Activated T-cell treated with anti-CD3 and anti-CD28 coated beads, Interleukin-2, amount 50 U/mL, for 1 hour (primary cell): ENCODE measurements around the gene XRCC4.

ENCODE experiments used
- DNase-seq: peaks from one replicate; pipeline ENCODE4 v3.0.0-alpha.2; 2020

XRCC4 gene

DNA sequence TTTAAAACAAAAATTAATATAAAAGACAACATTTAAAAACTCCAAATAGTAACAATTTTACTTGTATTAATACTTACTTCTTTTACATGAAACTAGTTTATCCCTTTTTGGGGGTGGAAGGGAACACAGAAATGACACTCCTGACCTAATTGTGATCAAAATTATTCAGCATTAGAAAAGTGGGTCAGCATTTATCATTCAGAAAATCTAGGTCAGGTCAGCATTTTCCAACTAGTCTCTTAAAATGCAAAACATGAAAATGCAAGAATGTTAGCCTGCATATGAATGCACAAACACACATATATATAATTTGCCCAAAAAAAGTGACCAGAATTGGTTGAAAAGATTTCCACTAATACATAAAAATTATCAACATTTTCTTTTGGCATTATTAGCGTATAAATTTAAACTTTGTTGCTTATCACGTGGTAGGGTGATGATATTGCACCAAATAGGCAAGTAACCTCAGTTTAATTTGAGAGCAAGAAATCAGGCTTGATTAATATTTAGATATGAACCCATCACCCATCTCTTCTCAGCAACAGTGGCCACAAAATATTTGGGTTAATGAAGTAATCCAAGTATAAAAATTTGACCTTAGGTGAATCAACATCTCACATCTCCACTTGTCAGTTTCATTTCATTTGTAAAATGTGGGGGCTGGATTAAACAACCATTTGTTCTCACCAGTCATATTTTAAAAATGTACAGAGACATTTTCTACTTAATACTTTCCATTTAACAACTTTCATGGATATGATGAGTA lies 5.9 kb upstream of the XRCC4 start:
- DNase-seq: no peak

DNA sequence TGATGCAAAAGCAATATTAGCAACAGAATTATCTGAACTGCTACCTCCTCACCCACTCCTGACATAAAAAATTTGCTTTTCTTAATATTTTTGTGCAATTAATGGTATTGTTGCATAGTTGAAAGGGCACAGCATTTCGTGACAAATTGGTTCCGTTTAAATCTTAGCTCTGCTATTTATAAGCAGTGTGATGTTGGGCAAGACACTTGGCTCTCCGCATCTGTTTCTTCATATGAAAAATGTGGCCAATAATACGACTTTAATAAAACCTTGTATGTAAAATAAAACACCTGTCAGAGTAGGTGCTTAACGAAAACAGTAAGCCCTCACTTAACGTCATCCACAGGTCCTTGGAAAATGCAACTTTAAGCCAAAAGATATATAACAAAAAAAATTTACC lies 4.4 kb upstream of the XRCC4 start:
- DNase-seq: no peak

DNA sequence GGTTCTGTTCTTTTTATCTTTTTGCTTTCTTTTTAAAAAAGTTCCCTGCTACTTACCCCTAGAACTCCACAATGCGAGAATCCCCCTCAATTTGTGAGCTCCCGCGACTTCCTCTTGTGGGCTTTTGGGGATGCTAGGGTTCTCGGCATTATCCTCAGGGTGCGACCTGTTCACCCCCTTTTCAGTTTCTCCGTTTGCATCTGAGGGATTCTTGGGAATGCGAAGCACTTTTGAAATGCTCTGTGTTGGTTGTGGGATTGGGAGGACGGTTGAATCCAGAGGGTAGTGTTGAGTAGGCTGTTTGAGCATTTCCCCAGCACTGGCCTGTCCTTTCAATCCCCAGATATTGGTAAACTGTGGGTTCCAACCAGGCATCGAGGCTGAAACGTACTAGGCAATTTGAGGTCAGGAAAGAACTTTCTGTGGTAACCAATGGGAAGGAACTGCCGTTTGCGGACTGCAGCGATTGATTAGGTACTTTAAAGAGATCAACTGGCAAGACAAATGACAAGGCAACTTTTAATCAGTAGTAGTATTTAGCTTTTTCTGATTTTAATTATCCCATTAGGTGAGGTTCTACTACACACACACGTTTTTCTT lies 415 bp downstream of the XRCC4 start:
- no peak for DNase-seq

DNA sequence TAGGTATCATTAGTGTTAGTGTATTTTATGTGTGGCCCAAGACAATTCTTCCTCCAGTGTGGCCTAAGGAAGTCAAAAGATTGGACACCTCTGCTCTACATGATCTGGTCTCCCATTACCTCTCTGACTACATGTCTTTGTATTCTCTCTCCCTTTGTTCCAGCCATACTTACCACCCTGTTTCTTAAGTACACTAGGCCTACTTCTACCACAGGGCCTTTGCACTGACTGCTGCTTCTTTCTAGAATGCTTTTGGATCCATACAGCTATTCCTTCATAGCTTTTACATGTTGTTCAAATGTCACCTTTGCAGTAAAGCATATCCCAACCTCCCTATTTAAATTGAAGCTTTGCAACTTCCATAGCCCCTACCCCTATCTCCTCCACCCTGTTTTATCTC lies 5.4 kb downstream of the XRCC4 start:
- DNase-seq: no peak

DNA sequence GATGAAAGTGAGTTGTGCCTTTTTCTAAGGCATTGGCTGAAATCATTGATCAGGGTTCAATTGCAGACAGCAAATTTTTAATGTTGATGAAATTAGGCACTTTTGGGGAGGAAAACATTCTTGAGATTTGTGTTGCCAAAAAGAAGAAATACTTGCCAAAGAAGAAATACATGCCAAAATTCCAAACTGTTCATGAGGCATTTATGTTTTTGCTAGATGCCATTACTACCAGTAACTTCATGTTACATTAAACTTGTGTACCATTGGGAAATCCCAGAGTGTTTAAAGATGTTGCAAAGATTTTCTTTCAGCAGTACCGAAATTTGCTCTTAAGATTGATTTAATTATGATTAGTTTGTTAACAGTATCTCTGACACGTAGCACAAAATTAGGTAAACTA lies 7.0 kb downstream of the XRCC4 start:
- DNase-seq: no peak

DNA sequence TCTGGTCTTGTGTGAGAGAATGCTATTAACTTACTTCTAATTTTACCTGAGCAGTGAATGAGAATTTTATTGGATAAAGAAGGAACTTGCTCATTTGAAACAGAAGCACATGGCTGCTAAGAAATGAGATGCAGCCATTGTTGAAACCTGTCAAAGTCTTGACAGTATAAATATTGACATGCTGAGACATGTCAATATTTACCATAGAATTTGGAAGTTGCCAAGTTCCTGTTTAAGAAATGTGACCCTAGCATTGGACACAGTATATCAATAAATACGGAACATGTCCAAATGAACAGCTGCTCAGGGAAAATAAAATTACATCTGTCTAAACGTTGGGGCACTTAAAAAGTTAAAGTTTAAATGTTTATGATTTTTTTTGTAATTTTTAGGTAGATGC lies 7.8 kb downstream of the XRCC4 start:
- no peak for DNase-seq

DNA sequence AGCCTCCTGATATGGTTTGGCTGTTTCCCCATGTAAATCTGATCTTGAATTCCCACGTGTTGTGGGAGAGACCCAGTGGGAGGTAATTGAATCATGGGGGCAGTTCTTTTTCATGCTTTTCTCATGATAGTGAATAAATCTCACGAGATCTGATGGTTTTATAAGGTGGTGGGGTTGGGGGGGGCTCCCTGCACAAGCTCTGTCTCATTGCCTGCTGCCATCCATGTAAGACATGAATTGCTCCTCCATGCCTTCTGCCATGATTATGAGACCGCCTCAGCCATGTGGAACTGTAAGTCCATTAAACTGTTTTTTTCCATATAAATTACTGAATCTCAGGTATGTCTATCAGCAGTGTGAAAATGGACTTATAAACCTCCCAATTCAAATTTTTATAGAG lies 12.8 kb downstream of the XRCC4 start:
- no peak for DNase-seq

DNA sequence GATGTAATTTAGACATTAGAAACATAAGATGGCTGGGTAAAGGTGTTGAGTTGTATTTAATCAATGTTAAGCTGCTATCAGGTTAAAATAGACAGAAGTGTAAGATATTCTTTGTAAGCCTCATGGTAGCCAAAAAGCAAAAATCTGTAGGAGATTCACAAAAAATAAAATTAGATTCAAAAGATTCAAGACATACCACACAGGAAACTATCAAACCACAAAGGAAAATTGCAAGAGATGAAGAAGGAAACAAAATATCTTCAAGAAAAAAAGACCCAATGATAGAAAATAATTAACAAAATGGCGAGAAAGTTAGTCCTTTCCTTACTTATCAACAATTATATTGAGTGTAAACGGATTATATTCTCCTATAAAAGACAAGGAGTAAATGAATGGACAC lies 15.3 kb downstream of the XRCC4 start:
- DNase-seq: no peak

DNA sequence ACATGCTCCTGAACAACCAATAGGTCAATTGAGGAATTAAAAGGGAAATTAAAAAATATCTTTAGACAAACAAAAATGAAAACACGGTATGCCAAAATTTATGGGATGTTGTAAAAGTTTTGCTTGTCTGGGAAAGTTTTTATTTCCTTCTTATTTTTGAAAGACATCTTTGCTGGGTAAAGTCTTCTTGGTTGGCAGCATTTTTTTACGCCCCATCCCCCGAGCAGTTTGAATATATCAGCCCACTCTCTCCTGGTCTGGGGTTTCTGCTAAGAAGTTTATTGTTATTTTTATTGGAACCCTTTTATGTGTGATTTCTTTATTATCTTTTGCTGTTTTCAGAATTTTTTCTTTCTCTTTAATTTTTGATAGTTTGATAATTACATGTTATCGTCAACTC lies 16.3 kb downstream of the XRCC4 start:
- no peak for DNase-seq

DNA sequence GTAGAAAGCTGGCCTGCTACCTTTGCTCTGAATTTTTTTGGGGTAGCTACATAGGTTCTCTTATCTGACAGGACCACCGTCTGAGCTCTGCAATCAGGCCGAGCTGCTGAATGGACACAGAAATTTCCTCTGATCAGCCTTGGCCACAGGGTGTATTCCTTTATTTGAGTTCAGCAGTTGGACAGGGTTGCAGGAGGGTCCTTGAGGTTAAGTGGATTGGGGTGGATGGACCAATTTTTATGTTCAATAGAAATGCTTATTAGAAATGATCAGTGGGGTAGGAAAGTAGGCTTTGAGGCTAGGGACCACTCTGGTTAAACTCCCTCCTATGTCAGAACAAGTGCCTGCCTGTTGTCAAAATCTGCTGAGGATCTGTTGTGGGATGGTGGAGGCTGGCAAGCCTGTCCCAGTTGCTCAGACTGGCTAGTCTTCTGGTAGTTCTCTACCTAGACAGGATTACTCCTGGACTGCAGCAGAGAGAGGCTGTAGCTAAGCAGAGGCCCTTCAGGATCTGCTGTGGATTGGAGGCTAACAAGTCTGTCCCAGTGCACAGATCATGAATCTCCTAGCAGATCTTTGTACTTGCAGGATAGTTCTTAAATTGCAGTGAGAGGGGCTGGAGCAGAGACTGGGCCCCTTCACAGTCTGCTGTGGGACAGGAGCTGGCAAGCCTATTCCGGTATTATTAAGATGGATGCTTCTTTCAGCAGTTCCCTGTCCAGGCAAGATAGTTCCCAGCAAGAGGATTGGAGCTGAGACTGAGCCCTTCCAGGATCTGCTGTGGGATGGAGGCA lies 18.0 kb downstream of the XRCC4 start:
- no peak for DNase-seq

DNA sequence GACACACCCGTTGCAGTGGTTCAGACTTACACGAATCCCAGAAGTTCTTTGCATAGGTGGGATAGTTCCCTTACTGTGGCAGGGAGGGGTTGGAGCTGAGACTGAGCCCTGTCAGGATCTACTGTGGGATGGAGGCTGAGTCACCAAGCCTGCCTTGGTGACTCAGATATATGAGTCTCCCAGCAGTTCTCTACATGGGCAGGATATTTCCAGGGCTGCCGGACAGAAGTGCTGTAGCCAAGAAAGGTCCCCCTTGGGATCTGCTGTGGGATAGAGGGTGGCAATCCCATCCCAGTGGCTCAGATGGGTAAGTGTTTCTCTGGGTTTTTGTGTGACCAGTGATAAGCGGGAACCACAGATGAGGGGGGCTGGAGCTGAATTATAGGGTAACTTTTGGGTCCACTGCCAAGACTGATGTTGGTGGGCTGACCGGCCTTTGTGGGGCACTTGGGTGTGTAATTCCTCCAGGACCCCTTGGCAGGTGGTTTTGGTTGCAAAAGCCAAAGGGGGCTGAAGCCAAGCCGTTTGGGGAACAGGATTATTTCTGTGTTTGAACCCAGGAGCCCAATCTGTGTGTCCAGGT lies 18.7 kb downstream of the XRCC4 start:
- no peak for DNase-seq

DNA sequence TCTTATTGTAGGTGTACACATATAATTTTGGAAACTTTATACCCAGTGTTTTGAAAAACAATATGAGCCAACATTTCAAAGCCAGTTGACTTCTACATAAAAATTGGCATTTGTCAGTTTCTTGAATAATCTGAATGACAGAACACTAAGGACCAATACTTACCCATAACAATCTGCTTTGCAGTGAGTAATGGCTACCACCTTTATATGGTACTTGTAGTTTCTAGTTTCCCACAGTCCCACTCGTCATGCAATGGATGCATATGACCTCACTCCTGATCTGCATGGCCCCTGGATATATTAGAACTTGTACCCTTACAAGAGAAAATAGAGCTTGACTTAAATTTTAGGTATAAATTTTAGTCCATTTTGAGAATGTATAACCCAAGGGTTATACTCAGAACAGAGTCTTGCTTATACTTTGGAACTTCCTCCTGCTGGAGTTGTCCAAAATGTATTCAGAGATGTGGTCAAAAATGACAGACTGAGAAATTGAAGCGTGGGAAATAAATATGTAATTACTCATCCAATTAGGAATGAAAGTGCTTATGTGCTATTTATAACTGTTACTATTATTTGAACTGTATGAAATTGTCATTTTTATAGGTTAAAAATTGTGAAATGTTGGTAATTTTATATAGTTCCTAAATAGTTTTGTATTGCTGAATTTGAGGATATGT lies 19.5 kb downstream of the XRCC4 start:
- no peak for DNase-seq

DNA sequence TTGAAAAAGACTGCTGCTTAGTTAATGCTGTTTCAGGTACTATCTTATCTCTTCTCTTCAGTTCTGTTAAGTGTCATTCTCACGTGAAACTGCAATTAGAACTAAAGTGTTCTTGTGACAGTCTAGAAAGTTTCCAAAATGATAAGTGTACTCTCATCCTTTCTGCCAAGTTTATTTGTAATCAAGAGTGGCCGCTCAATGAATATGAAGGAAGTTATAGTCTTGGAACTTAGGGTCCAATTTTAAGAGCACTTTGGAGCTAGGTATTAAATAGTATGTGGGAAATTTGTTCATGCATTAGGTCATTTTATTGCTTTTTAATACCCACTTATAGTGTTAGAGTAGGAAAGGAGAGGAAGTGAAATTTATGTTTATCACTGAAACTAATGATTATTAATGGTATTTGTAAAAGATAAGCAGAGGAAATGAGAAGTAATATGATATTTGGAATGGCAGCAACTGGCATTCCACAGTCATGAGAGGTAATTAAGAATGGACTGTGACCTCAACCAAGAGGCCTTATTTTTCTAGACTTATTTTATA lies 20.4 kb downstream of the XRCC4 start:
- no peak for DNase-seq

DNA sequence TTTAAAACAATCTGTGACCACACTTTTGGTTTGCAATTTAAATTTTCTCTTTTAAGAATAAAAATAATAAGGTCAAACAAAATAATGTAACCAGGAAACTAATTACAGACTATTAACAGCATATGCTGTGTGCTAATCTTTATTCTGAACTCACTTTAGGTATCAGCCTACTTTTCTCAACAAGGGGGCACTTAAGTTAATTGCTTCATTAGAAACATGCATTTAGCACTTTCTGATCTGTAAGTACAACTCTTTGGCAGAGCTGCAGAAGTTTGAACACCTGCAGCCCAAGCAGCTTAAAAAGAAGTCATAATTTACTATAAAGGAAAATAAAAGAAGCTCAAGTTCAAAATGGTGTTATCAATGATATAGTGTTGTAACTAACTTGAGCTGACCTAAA lies 21.7 kb downstream of the XRCC4 start:
- no peak for DNase-seq

DNA sequence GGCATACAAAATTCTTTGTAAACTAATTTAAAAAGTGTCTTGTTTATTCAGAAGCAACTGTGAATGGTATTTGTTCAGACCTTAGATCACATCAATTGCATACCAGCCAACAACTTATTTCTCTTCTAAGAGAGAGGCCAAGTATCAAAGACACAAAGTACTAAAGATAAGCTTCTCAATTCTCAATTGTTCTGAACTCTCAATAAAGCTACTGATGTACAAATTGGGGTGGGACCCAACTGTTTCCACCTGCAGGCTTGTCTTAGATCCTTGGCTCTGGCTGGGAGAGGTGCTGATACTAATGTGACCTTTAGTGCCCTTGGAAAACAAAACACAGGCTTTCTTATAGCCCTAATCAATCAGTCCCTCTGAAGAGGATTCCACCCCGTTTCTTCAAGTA lies 22.1 kb downstream of the XRCC4 start:
- no peak for DNase-seq

DNA sequence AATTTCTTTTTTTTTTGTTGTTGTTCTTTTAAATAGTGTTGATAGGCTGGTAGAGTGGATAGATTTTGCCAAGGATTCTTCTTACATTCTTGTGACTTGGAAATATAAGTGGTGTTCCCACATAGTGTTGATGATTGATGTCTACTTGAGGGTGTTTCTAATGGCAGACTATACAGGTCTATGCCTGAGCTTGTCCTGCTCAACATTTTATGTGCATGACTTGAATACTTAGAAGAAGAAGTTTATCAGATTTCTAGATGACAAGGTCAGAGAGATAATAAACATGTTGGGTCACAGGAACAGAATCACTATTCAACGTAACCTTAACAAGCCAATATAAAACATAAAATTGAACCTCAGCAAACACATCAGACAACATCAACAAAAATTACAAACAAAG lies 24.2 kb downstream of the XRCC4 start:
- no peak for DNase-seq

DNA sequence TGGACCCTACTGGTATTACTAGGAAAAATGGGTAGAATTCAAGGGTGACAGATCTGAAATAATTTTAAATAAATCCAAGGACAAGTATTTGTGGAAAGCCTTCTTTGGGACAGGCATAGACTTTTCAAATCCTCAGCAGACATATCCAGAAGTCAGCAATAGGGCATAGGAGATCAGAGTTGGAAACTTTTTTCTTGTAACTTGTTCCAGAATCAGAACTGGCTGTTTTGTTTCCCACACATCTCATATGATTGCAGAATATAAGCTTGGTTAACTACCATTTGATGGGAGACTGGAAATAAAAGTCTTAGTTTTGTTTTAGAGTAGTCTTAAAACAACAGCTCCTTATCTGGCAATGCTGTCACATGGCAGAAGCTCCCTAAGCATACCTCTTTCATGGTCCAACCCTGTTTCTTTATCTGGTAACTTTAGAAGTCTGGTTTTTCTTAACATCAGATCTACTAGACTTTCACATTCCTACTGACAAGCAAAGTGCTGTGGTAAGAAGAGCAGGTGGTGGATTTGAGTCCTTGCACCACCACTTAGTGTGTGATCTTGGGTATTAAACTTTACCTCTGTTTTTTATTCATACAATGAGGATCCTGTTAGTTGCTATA lies 25.1 kb downstream of the XRCC4 start:
- DNase-seq: no peak

DNA sequence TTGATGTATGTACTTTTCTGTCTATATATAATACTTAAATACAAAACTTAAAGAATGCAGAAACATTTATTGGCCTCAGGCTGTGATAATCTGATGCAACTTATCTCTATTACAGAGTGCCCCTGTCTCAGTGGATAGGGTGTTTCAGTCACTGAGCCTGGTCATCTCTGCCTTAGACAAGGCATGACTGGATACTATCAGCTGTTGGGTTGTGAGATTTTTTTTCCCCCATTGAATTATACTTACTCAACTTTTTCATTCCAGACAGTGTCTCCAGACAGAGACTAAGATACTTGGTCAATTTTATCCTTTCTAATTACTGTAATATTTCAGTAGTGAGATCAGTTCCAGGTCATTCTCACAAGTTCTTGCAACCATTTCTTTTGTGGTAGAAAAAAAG lies 26.7 kb downstream of the XRCC4 start:
- DNase-seq: no peak

DNA sequence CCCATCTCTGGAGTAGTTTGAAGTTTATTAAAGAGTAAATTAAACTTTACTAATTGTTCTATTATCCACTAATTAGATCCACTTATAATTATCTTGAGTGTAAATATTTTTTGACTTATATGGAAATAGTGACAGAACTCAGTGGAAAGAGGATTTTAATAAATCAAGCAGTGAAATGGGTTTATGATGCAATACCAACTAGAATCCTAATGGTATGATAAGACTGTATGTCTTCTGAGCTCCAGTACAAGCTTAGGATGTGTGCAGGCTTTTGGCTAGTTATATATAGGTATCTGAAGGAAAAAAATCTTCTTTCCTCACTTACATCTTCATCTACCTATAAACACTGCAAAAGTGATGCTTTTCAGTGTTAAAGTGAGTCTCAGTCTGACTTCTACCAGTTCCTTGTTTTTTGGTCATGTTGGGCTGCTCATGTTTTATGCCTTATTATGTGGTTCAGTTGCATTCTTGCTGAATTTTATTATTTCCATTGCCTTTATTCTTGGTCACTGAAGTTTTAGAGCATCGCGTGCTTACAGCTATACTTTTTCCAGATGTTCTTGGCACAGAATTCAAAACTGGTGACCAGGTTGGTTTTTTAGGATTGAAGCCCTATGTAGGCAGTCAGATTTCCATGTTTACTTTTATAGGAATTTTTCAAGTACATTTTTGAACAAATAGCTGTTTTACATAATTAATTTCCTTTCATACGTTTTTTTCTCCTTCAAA lies 30.5 kb downstream of the XRCC4 start:
- no peak for DNase-seq

DNA sequence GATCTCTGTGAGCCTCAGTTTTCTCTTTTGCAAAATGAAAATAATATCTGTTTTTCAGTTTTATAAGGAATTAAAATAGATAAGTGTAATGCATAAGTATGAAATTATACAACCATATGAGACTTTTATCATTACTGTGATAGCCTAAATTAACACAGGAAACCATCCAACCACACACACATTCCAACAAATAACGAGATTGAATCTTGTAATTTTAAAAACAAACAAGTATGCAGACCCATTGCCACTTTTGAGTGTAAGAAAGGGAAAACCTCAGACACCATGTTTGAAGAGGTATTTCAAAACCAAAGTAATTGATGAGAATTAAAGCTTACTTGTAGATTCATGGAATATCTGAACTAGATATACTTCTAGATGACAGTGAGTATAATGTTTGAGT lies 32.0 kb downstream of the XRCC4 start:
- DNase-seq: no peak

DNA sequence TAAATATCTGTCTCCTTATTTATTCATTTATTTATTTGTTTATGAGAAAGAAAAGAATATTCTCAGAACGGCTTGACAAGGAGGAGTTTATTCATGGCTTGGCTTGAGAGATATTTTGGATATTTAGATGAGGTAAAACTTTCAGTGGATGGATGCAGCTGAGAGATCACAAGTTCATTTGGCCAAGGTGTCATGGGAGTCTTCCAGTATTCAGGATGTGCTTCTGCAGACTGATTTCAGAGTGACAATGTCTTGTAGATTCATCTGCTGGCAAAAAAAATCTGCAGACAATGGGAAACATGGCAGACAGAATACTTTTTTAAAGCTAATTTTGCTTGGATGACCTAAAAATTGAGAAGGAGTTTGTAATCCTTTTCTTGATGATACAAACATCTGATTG lies 38.5 kb downstream of the XRCC4 start:
- DNase-seq: no peak

DNA sequence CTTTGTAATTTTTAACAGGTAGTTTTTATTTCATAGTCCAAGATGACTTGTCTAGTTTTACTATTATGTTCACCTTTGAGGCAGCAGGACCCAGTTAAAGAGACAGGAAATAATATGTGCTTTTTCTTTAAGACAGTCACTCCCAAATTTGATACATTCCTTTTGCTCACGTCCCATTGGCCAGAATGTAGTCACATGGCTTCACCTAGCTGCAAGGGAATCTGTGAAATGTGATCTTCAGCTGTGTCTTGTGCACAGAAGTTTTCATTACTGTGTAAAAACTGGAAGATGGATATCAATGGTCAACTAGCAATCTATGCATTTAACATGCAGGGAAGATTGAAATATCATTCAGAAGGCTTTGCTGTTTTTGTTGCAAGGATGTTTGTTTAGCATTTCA lies 41.1 kb downstream of the XRCC4 start:
- no peak for DNase-seq
